Endothelial cell (in vitro differentiated cells): ENCODE data around the gene SSB. TPM values are rescaled to one million over a fixed set of nuclear protein-coding genes. Genes with fewer than 3 reads are reported as not detected.
A peak's percentile ranks its signal among the peaks of the same experiment; 100 is the strongest.

ENCODE experiments used
- DNase-seq: peaks from one replicate; pipeline ENCODE4 v3.0.0; 2021; ENCODE audit warnings: low spot score
- H3K27ac Mint-ChIP-seq: one replicate; pipeline ENCODE4 v1.8.0; 2021; ENCODE audit warnings: mixed read lengths, inconsistent platforms; ENCODE audit not compliant: unreplicated experiment
- H3K27me3 Mint-ChIP-seq: one replicate; pipeline ENCODE4 v1.8.0; 2021; ENCODE audit warnings: mild to moderate bottlenecking, moderate library complexity, mixed read lengths, inconsistent platforms; ENCODE audit not compliant: unreplicated experiment
- H3K36me3 Mint-ChIP-seq: one replicate; pipeline ENCODE4 v1.8.0; 2021; ENCODE audit warnings: mild to moderate bottlenecking, low read depth, mixed read lengths, inconsistent platforms; ENCODE audit not compliant: unreplicated experiment
- H3K4me1 Mint-ChIP-seq: one replicate; pipeline ENCODE4 v1.8.0; 2021; ENCODE audit warnings: mild to moderate bottlenecking, mixed read lengths, inconsistent platforms; ENCODE audit not compliant: unreplicated experiment
- H3K4me3 Mint-ChIP-seq: one replicate; pipeline ENCODE4 v1.8.0; 2021; ENCODE audit warnings: mild to moderate bottlenecking, mixed read lengths, inconsistent platforms; ENCODE audit not compliant: unreplicated experiment
- H3K9me3 Mint-ChIP-seq: one replicate; pipeline ENCODE4 v1.8.0; 2021; ENCODE audit warnings: mixed read lengths, inconsistent platforms; ENCODE audit not compliant: unreplicated experiment
- CTCF ChIP-seq: fragments of 200-600 bp; sonication (generic); IDR thresholded peaks from one replicate; pipeline ENCODE4 v1.5.0; 2021; ENCODE audit warnings: antibody characterized with exemption; ENCODE audit not compliant: unreplicated experiment
- total RNA-seq: library from RNA; stranded (reverse); fragmentation: NEBNext Ultra II Directional; extraction: Animal tissue kit (Norgen Biotek cat#: 25700); gene quantifications from one replicate; pipeline ENCODE4 v1.2.1, GENCODE V29; 2021; ENCODE audit not compliant: unreplicated experiment

Gene SSB
- total RNA-seq, 1 donor from 2014 or later, result 109 TPM

GRCh38 chr2:169796441-169796840 is 2.2 kb upstream of the SSB start:
- no peaks in the 10 kb centered on the region for H3K27me3 Mint-ChIP-seq
- no peak overlapping the region for H3K4me3 Mint-ChIP-seq
- no peaks in the 10 kb centered on the region for H3K9me3 Mint-ChIP-seq
- peaks cover 3% of the 10 kb centered on the region for H3K36me3 Mint-ChIP-seq
- DNase-seq, result no peak
- H3K27ac Mint-ChIP-seq, result no peak overlapping the region
- no peaks in the 10 kb centered on the region for H3K4me1 Mint-ChIP-seq
- TF ChIP-seq CTCF, result no peak

- peaks cover 10% of the 10 kb centered on the region for H3K36me3 Mint-ChIP-seq
- no peak for DNase-seq
- no peaks in the 10 kb centered on the region for H3K27me3 Mint-ChIP-seq
- H3K27ac Mint-ChIP-seq, result no peak overlapping the region
- no peaks in the 10 kb centered on the region for H3K4me1 Mint-ChIP-seq
- H3K9me3 Mint-ChIP-seq, result no peaks in the 10 kb centered on the region
- peak overlapping the region; percentile 62 for H3K4me3 Mint-ChIP-seq
- no peak for TF ChIP-seq CTCF
Measured at GRCh38 chr2:169797601-169798000, 1.1 kb upstream of the SSB start.

GRCh38 chr2:169798397-169798717 is 314 bp upstream of the SSB start:
- peak overlapping the region; percentile 93 for H3K27ac Mint-ChIP-seq

GRCh38 chr2:169803480-169803879 is 4.8 kb downstream of the SSB start:
- no peaks in the 10 kb centered on the region for H3K9me3 Mint-ChIP-seq
- TF ChIP-seq CTCF, result no peak
- DNase-seq, result no peak
- H3K36me3 Mint-ChIP-seq, result peaks cover 20% of the 10 kb centered on the region
- no peaks in the 10 kb centered on the region for H3K27me3 Mint-ChIP-seq
- H3K27ac Mint-ChIP-seq, result no peak overlapping the region
- no peaks in the 10 kb centered on the region for H3K4me1 Mint-ChIP-seq
- no peak overlapping the region for H3K4me3 Mint-ChIP-seq

More at GRCh38 chr2:169798397-169798717, 314 bp upstream of the SSB start:
- Mint-ChIP-seq H3K4me1 (no peaks in the 10 kb centered on the region), H3K9me3 (no peaks in the 10 kb centered on the region), H3K27me3 (no peaks in the 10 kb centered on the region), H3K36me3 (peaks cover 10% of the 10 kb centered on the region), H3K4me3 (peak overlapping the region; percentile 92)
- TF ChIP-seq CTCF, result no peak
- DNase-seq, result no peak

GRCh38 chr2:169806586-169806985 is 7.9 kb downstream of the SSB start:
- Mint-ChIP-seq H3K9me3 (no peaks in the 10 kb centered on the region), H3K27ac (no peak overlapping the region), H3K4me1 (no peaks in the 10 kb centered on the region), H3K27me3 (no peaks in the 10 kb centered on the region), H3K36me3 (peaks cover 23% of the 10 kb centered on the region), H3K4me3 (no peak overlapping the region)
- no peak for DNase-seq
- no peak for TF ChIP-seq CTCF
